Erythroblast (primary cell): ENCODE measurements around the gene CYP2D6.

Experiments used
- GATA1 ChIP-seq: IDR thresholded peaks from 2 replicates; pipeline ENCODE4 v1.6.1; 2011; ENCODE audit warnings: low read depth, mild to moderate bottlenecking, control low read depth, low read length, moderate library complexity
- POLR2A ChIP-seq: IDR thresholded peaks from 2 replicates; pipeline ENCODE4 v1.6.1; 2011; ENCODE audit warnings: mild to moderate bottlenecking, low read length

DNA sequence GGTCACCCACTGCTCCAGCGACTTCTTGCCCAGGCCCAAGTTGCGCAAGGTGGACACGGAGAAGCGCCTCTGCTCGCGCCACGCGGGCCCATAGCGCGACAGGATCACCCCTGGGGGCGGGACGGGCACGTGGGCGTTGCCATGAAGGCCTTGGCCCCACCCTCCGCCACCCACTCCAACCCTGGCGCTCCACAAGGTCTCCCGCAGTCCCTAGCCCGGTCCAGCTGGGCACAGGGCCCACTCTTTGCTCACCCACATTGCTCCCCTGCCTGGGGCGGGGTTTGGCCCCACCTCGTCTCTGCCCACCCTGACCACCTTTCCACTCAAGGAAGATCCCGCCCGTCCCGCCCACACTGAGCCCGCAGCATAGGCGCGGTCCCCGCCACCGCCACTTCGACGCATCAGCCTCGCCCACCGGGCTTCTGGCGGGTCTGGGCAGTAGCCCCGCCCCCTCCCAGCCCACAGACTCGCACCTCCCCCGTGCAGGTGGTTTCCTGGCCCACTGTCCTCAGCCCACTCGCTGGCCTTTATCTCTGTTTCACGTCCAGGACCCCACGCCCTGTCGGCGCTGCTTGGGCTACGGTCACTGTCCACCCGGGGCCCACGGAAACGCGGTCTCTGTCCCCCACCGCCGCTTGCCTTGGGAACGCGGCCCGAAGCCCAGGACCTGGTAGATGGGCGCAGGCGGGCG is 12.3 kb upstream of the CYP2D6 start:
- TF ChIP-seq POLR2A (no peak), GATA1 (no peak)
